Keratinocyte (primary cell): ENCODE results near the gene SYNM.

Experiments
- EZH2 ChIP-seq: IDR thresholded peaks from one replicate; pipeline ENCODE4 v1.6.1; 2012; ENCODE audit warnings: inconsistent platforms, mild to moderate bottlenecking, low read length, moderate library complexity
- TF ChIP-seq, protein P1 (sequence below), 3 experiments: IDR thresholded peaks in 1 of 3; conservative IDR thresholded peaks in 1 of 3; optimal IDR thresholded peaks in 1 of 3; 2 replicates in 2 of 3; 3 replicates in 1 of 3; pipeline versions ENCODE3 to v1.5.1; 2011; ENCODE audit warnings: low read length in 3 of 3, mild to moderate bottlenecking in 3 of 3, moderate library complexity in 2 of 3, control low read depth in 1 of 3, inconsistent platforms in 1 of 3; ENCODE audit not compliant: insufficient read depth in 2 of 3; ENCODE audit errors: extremely low read depth in 1 of 3

DNA sequence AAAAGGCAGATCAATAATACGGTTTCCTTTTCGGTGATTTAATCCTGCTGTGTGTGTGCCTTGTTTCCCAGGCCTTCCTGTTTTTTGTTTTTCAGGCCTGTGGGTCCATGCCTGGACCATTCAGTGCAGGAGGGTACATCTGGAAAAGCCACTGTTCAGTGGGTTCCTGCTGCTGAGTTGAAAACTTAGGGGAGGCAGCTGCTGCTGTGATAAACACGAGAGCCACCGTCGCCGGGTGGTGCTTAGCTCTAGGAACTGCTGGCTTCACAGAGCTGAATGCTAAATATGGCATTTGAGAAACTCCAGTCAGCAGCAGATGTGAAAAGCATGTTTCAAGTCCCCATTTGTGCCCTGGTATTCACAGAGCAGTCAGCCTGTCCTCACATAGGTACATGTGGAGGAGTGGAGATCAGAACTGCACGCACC is 44.0 kb downstream of the SYNM start:
- TF ChIP-seq, protein P1, sequence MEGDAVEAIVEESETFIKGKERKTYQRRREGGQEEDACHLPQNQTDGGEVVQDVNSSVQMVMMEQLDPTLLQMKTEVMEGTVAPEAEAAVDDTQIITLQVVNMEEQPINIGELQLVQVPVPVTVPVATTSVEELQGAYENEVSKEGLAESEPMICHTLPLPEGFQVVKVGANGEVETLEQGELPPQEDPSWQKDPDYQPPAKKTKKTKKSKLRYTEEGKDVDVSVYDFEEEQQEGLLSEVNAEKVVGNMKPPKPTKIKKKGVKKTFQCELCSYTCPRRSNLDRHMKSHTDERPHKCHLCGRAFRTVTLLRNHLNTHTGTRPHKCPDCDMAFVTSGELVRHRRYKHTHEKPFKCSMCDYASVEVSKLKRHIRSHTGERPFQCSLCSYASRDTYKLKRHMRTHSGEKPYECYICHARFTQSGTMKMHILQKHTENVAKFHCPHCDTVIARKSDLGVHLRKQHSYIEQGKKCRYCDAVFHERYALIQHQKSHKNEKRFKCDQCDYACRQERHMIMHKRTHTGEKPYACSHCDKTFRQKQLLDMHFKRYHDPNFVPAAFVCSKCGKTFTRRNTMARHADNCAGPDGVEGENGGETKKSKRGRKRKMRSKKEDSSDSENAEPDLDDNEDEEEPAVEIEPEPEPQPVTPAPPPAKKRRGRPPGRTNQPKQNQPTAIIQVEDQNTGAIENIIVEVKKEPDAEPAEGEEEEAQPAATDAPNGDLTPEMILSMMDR (optimal IDR thresholded peaks at IDR 0.05 in 1 of 3, IDR thresholded peaks at IDR 0.05 in 1 of 3, conservative IDR thresholded peaks at IDR 0.05 in 1 of 3; ENCODE audit: extremely low read depth in 1 of 3, insufficient read depth in 2 of 3, low read length in 3 of 3), result no peak
- no peak for TF ChIP-seq EZH2
